GM23338 (cell line): Measurements from ENCODE around the gene DDN. TPM values are rescaled to one million over a fixed set of nuclear protein-coding genes. Genes with fewer than 3 reads are reported as not detected.

Source experiments
- ATAC-seq: fragments of 200-7000 bp; cut with Tn5 transposase; 3 replicates; pipeline ENCODE4 v1.9.1; 2020
- DNase-seq: peaks from one replicate; pipeline ENCODE4 v3.0.0-alpha.2; 2015; ENCODE audit warnings: low spot score
- H2AFZ ChIP-seq: fragments of 200-600 bp; sonication (generic); 2 replicates; pipeline ENCODE4 v1.8.0; 2016; ENCODE audit warnings: antibody characterized with exemption, mild to moderate bottlenecking, moderate library complexity
- H3F3A ChIP-seq: fragments of 200-600 bp; sonication (generic); replicated peaks from 2 replicates; pipeline ENCODE4 v1.8.0; 2017; ENCODE audit warnings: antibody characterized with exemption, mixed run types, low read depth
- H3K27ac ChIP-seq: fragments of 200-600 bp; sonication (generic); 2 replicates; pipeline ENCODE4 v1.6.1; 2016; ENCODE audit warnings: low read depth
- H3K27me3 ChIP-seq: fragments of 200-600 bp; sonication (generic); 2 replicates; pipeline ENCODE4 v1.8.0; 2016; ENCODE audit warnings: mild to moderate bottlenecking, mixed run types, moderate library complexity; ENCODE audit not compliant: insufficient read depth
- H3K36me3 ChIP-seq: fragments of 200-600 bp; sonication (generic); 2 replicates; pipeline ENCODE4 v1.8.0; 2016; ENCODE audit warnings: mild to moderate bottlenecking; ENCODE audit not compliant: insufficient read depth
- H3K4me1 ChIP-seq: fragments of 200-600 bp; sonication (generic); 2 replicates; pipeline ENCODE4 v1.8.0; 2016; ENCODE audit warnings: mild to moderate bottlenecking, moderate library complexity; ENCODE audit not compliant: insufficient read depth
- H3K4me2 ChIP-seq: fragments of 200-600 bp; sonication (generic); 2 replicates; pipeline ENCODE4 v1.7.1; 2017; ENCODE audit warnings: mixed run types
- H3K4me3 ChIP-seq: fragments of 200-600 bp; sonication (generic); 2 replicates; pipeline ENCODE4 v1.6.1; 2016; ENCODE audit warnings: mixed run types
- H3K79me2 ChIP-seq: fragments of 200-600 bp; sonication (generic); replicated peaks from 2 replicates; pipeline ENCODE4 v1.8.0; 2017; ENCODE audit warnings: mild to moderate bottlenecking; ENCODE audit not compliant: insufficient read depth
- H3K9me2 ChIP-seq: fragments of 200-600 bp; sonication (generic); 2 replicates; pipeline ENCODE4 v1.8.0; 2017; ENCODE audit not compliant: insufficient read depth
- H4K20me1 ChIP-seq: fragments of 200-600 bp; sonication (generic); replicated peaks from 2 replicates; pipeline ENCODE4 v1.8.0; 2017; ENCODE audit warnings: mild to moderate bottlenecking; ENCODE audit not compliant: insufficient read depth
- H3K27ac Mint-ChIP-seq: 2 replicates; pipeline ENCODE4 v1.8.0; 2020; ENCODE audit warnings: inconsistent platforms, mild to moderate bottlenecking, moderate library complexity, mixed read lengths
- H3K27me3 Mint-ChIP-seq: 3 replicates; pipeline ENCODE4 v1.8.0; 2022; ENCODE audit warnings: low read depth, mild to moderate bottlenecking, moderate library complexity, mixed read lengths, inconsistent platforms; ENCODE audit not compliant: insufficient read depth, poor library complexity
- H3K36me3 Mint-ChIP-seq: 3 replicates; pipeline ENCODE4 v1.8.0; 2021; ENCODE audit warnings: low read depth, mild to moderate bottlenecking, inconsistent platforms, moderate library complexity, mixed read lengths
- H3K4me1 Mint-ChIP-seq: 3 replicates; pipeline ENCODE4 v1.8.0; 2020; ENCODE audit warnings: mild to moderate bottlenecking, inconsistent platforms, mixed read lengths
- H3K4me3 Mint-ChIP-seq: 3 replicates; pipeline ENCODE4 v1.8.0; 2021; ENCODE audit warnings: moderate library complexity, mild to moderate bottlenecking, inconsistent platforms, mixed read lengths
- H3K9me3 Mint-ChIP-seq: 3 replicates; pipeline ENCODE4 v1.8.0; 2020; ENCODE audit warnings: moderate library complexity, mild to moderate bottlenecking, inconsistent platforms, mixed read lengths
- CREB1 ChIP-seq: fragments of 250-450 bp; sonication (Bioruptor Pico); IDR thresholded peaks from 2 replicates; pipeline ENCODE4 v1.5.0; 2020; ENCODE audit warnings: low read depth, mild to moderate bottlenecking, moderate library complexity
- EZH2 ChIP-seq: fragments of 200-600 bp; sonication (generic); IDR thresholded peaks from one replicate; pipeline ENCODE4 v1.8.0; 2017; ENCODE audit warnings: antibody characterized with exemption, mild to moderate bottlenecking, low read depth; ENCODE audit not compliant: unreplicated experiment
- NANOG ChIP-seq: IDR thresholded peaks from 2 replicates; pipeline ENCODE4 v1.6.1; 2016; ENCODE audit warnings: antibody characterized with exemption, borderline replicate concordance
- POLR2AphosphoS5 ChIP-seq: IDR thresholded peaks from 2 replicates; pipeline ENCODE4 v1.6.1; 2016; ENCODE audit warnings: antibody characterized with exemption, low read depth
- polyA plus RNA-seq: library from polyadenylated mRNA; unstranded; fragments of >200 nt; fragmentation: Nextera tagmentation; extraction: Ambion mirVana; gene quantifications from 2 replicates; pipeline ENCODE4 v1.2.1, GENCODE V29; 2016
- total RNA-seq: library from RNA; depleted of rRNA; stranded (reverse); fragments of >200 nt; shearing (Covaris generic); gene quantifications from 2 replicates; pipeline ENCODE4 v1.2.3, GENCODE V29; 2014
- TF ChIP-seq, protein P1 (sequence below), 2 experiments: fragments of 200-600 bp in 1 of 2; sonication (generic) in 1 of 2; conservative IDR thresholded peaks; 2 replicates each; pipeline versions ENCODE4 v1.5.1 to v1.6.1; 2016 to 2017; ENCODE audit warnings: antibody characterized with exemption in 2 of 2, low read depth in 2 of 2, mild to moderate bottlenecking in 2 of 2, moderate library complexity in 1 of 2
- TF ChIP-seq, protein P2 (sequence below): fragments of 250-450 bp; sonication (Bioruptor Pico); IDR thresholded peaks from 2 replicates; pipeline ENCODE4 v1.5.0; 2020; ENCODE audit warnings: mild to moderate bottlenecking, moderate library complexity
- TF ChIP-seq, protein P3 (sequence below): IDR thresholded peaks from 2 replicates; pipeline ENCODE4 v1.6.1; 2016; ENCODE audit warnings: antibody characterized with exemption

DDN gene
- total and polyA plus RNA-seq, 2 experiments from 2014 or later = 0.10 TPM; not detected in 1

DNA sequence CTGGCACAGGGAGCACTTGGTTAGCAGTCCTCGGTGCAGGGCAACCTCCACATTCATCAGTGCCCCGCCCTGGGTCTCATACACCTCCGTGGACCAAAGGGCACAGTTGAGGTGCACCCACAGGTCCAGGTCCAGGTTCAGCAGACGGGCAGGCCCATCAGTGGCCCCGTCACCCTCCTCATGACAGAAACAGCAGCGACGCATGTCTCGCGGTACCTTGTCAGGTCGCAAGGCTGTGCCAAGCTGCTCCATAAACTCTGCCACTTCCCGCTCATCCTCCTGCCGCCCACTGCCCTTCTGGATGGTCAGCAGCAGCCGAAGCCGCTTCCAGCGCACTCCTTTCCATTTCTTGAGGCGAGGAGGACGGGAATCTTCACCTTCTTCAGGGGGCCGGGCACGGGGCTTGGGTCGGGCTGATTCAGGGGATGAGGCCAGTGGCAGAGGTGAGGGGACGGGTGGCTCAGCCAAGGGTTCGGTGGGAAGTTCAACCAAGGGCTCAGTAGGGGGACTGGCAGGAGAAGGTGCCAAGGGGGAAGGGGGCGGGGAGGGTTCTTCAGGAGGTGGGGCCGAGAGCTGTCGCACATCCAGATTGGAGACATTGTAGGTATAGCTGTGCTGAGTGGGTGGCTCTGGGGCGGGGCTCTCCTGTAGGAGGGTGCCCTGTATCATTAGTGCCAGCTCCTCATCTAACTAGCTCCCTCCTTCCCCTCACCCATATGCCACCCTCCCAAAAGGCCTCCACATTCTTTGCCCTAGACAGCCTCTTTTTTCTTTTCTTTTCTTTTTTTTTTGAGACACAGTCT lies 27.7 kb upstream of the DDN start:
- H3K36me3 ChIP-seq = peaks cover 53% of the 10 kb centered on the region

DNA sequence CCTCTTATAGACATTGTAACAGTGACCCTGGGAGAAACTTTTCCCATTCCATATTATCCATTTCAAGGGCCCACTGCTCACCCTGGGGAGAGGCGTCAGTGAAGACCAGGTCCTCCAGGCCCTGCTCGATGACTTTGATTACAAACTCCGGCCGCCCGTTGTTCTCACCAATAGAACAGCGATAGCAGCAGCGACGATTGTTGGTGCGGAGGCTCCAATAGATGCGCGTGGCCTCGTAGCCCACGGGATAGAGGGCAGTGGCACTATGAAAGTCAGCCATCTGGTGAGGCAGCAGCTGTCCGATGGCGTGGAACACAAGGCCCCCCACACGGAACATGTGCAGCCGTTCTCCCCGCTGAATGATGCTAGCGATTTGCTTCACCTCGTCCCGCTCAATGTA lies 26.9 kb upstream of the DDN start:
- Histone ChIP-seq H3K9me2 (no peaks in the 10 kb centered on the region), H3K4me2 (no peak overlapping the region), H3K4me1 (no peaks in the 10 kb centered on the region), H3K27me3 (no peaks in the 10 kb centered on the region), H3K79me2 (no peaks in the 10 kb centered on the region), H3K36me3 (peaks cover 53% of the 10 kb centered on the region), H3F3A (no peaks in the 10 kb centered on the region), H3K27ac (no peak overlapping the region), H4K20me1 (peaks cover 19% of the 10 kb centered on the region), H3K4me3 (no peak overlapping the region), H2AFZ (no peak overlapping the region)
- DNase-seq (no peak), ATAC-seq (no peak)
- TF ChIP-seq, protein P1, sequence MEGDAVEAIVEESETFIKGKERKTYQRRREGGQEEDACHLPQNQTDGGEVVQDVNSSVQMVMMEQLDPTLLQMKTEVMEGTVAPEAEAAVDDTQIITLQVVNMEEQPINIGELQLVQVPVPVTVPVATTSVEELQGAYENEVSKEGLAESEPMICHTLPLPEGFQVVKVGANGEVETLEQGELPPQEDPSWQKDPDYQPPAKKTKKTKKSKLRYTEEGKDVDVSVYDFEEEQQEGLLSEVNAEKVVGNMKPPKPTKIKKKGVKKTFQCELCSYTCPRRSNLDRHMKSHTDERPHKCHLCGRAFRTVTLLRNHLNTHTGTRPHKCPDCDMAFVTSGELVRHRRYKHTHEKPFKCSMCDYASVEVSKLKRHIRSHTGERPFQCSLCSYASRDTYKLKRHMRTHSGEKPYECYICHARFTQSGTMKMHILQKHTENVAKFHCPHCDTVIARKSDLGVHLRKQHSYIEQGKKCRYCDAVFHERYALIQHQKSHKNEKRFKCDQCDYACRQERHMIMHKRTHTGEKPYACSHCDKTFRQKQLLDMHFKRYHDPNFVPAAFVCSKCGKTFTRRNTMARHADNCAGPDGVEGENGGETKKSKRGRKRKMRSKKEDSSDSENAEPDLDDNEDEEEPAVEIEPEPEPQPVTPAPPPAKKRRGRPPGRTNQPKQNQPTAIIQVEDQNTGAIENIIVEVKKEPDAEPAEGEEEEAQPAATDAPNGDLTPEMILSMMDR (conservative IDR thresholded peaks at IDR 0.05; ENCODE audit: low read depth in 2 of 2) = no peak
- TF ChIP-seq NANOG = no peak
- TF ChIP-seq, protein P2, sequence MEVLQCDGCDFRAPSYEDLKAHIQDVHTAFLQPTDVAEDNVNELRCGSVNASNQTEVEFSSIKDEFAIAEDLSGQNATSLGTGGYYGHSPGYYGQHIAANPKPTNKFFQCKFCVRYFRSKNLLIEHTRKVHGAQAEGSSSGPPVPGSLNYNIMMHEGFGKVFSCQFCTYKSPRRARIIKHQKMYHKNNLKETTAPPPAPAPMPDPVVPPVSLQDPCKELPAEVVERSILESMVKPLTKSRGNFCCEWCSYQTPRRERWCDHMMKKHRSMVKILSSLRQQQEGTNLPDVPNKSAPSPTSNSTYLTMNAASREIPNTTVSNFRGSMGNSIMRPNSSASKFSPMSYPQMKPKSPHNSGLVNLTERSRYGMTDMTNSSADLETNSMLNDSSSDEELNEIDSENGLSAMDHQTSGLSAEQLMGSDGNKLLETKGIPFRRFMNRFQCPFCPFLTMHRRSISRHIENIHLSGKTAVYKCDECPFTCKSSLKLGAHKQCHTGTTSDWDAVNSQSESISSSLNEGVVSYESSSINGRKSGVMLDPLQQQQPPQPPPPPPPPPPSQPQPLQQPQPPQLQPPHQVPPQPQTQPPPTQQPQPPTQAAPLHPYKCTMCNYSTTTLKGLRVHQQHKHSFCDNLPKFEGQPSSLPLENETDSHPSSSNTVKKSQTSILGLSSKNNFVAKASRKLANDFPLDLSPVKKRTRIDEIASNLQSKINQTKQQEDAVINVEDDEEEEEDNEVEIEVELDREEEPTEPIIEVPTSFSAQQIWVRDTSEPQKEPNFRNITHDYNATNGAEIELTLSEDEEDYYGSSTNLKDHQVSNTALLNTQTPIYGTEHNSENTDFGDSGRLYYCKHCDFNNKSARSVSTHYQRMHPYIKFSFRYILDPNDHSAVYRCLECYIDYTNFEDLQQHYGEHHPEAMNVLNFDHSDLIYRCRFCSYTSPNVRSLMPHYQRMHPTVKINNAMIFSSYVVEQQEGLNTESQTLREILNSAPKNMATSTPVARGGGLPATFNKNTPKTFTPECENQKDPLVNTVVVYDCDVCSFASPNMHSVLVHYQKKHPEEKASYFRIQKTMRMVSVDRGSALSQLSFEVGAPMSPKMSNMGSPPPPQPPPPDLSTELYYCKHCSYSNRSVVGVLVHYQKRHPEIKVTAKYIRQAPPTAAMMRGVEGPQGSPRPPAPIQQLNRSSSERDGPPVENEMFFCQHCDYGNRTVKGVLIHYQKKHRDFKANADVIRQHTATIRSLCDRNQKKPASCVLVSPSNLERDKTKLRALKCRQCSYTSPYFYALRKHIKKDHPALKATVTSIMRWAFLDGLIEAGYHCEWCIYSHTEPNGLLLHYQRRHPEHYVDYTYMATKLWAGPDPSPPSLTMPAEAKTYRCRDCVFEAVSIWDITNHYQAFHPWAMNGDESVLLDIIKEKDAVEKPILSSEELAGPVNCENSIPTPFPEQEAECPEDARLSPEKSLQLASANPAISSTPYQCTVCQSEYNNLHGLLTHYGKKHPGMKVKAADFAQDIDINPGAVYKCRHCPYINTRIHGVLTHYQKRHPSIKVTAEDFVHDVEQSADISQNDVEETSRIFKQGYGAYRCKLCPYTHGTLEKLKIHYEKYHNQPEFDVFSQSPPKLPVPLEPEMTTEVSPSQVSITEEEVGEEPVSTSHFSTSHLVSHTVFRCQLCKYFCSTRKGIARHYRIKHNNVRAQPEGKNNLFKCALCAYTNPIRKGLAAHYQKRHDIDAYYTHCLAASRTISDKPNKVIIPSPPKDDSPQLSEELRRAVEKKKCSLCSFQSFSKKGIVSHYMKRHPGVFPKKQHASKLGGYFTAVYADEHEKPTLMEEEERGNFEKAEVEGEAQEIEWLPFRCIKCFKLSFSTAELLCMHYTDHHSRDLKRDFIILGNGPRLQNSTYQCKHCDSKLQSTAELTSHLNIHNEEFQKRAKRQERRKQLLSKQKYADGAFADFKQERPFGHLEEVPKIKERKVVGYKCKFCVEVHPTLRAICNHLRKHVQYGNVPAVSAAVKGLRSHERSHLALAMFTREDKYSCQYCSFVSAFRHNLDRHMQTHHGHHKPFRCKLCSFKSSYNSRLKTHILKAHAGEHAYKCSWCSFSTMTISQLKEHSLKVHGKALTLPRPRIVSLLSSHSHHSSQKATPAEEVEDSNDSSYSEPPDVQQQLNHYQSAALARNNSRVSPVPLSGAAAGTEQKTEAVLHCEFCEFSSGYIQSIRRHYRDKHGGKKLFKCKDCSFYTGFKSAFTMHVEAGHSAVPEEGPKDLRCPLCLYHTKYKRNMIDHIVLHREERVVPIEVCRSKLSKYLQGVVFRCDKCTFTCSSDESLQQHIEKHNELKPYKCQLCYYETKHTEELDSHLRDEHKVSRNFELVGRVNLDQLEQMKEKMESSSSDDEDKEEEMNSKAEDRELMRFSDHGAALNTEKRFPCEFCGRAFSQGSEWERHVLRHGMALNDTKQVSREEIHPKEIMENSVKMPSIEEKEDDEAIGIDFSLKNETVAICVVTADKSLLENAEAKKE = no peak
- H3K9me3 Mint-ChIP-seq = no peaks in the 10 kb centered on the region
- H3K27ac Mint-ChIP-seq = no peak overlapping the region
- H3K27me3 Mint-ChIP-seq = peaks cover 6% of the 10 kb centered on the region
- H3K4me1 Mint-ChIP-seq = no peaks in the 10 kb centered on the region; the same call in 2 of the 3 replicates
- H3K4me3 Mint-ChIP-seq = no peak overlapping the region
- H3K36me3 Mint-ChIP-seq = peaks cover 85% of the 10 kb centered on the region

More for the DNA sequence above, 27.7 kb upstream of the DDN start:
- H3K9me3 Mint-ChIP-seq = no peaks in the 10 kb centered on the region
- no peaks in the 10 kb centered on the region for H3K4me1 ChIP-seq
- H3K9me2 ChIP-seq = no peaks in the 10 kb centered on the region
- H4K20me1 ChIP-seq = peaks cover 19% of the 10 kb centered on the region
- H3K4me3 Mint-ChIP-seq = no peak overlapping the region
- ATAC-seq (no peak), DNase-seq (no peak)
- no peaks in the 10 kb centered on the region for H3K27me3 ChIP-seq
- H3K27ac ChIP-seq = no peak overlapping the region
- no peak overlapping the region for H3K27ac Mint-ChIP-seq
- no peaks in the 10 kb centered on the region for H3F3A ChIP-seq
- no peaks in the 10 kb centered on the region for H3K79me2 ChIP-seq
- no peak overlapping the region for H2AFZ ChIP-seq
- H3K4me3 ChIP-seq = no peak overlapping the region
- H3K4me2 ChIP-seq = no peak overlapping the region
- no peaks in the 10 kb centered on the region for H3K4me1 Mint-ChIP-seq
- TF ChIP-seq EZH2 (no peak), CREB1 (CRISPR knock-in tag) (no peak), POLR2AphosphoS5 (no peak)
- TF ChIP-seq, protein P1 (conservative IDR thresholded peaks at IDR 0.05; ENCODE audit: low read depth in 2 of 2) = no peak
- TF ChIP-seq, protein P3, sequence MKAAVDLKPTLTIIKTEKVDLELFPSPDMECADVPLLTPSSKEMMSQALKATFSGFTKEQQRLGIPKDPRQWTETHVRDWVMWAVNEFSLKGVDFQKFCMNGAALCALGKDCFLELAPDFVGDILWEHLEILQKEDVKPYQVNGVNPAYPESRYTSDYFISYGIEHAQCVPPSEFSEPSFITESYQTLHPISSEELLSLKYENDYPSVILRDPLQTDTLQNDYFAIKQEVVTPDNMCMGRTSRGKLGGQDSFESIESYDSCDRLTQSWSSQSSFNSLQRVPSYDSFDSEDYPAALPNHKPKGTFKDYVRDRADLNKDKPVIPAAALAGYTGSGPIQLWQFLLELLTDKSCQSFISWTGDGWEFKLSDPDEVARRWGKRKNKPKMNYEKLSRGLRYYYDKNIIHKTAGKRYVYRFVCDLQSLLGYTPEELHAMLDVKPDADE = no peak
- peaks cover 82% of the 10 kb centered on the region for H3K36me3 Mint-ChIP-seq
- peaks cover 6% of the 10 kb centered on the region for H3K27me3 Mint-ChIP-seq
